ENCODE measurements around the gene SOWAHB.

DNA sequence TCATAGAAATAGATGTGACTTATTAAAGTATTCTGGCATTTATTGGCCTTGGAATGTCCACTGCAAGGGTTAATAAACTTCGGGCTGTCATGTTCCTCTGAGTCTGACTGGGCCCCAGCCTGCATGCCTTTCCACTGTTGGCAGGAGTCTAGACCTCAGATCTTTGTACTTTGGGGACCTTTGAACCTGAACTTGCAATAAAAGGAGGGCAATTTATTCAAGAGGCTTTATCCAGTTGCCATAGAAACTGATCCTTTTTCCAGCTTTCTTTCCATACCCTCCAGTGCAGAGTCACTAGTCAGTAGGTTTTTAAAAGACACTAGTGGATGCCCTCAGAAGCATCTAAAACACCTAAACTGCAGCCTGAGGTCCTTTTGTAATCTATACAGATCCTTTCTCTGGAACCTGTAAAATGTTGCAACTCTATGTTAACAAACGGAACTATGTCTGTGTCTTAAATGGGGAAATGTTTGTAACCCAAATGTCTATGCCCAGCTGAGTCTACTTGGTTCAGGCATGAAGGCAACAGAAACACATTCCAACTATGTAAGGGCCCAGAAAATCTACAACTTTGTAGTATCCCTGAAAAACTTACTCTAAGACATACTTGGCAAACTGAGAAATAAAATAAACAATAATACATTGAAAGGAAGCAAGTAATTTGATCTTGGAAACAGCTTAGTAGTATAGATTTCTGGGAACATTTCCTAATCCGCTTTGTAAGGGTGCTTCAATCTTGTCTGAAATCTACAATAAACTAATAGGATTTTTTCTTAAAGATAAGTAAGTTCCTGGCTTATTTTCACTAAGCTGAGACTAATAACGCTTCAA lies 41.5 kb downstream of the SOWAHB start:
- TF ChIP-seq ZNF266 (tag by site-specific recombination; IDR thresholded peaks at IDR 0.05; ENCODE audit: low read depth) (no peak), ZNF114 (tag by site-specific recombination; IDR thresholded peaks at IDR 0.05) (no peak), BCL11A (tag by site-specific recombination; IDR thresholded peaks at IDR 0.05; ENCODE audit: low read depth) (no peak), ZNF433 (tag by site-specific recombination; IDR thresholded peaks at IDR 0.05; ENCODE audit: low read depth) (no peak), ZNF701 (tag by site-specific recombination; IDR thresholded peaks at IDR 0.05) (no peak), ZNF785 (tag by site-specific recombination; IDR thresholded peaks at IDR 0.05) (no peak), ZNF423 (tag by site-specific recombination; IDR thresholded peaks at IDR 0.05) (no peak), ZNF391 (tag by site-specific recombination; IDR thresholded peaks at IDR 0.05; ENCODE audit: borderline replicate concordance, low read depth) (no peak)
- TF ChIP-seq, protein P1, sequence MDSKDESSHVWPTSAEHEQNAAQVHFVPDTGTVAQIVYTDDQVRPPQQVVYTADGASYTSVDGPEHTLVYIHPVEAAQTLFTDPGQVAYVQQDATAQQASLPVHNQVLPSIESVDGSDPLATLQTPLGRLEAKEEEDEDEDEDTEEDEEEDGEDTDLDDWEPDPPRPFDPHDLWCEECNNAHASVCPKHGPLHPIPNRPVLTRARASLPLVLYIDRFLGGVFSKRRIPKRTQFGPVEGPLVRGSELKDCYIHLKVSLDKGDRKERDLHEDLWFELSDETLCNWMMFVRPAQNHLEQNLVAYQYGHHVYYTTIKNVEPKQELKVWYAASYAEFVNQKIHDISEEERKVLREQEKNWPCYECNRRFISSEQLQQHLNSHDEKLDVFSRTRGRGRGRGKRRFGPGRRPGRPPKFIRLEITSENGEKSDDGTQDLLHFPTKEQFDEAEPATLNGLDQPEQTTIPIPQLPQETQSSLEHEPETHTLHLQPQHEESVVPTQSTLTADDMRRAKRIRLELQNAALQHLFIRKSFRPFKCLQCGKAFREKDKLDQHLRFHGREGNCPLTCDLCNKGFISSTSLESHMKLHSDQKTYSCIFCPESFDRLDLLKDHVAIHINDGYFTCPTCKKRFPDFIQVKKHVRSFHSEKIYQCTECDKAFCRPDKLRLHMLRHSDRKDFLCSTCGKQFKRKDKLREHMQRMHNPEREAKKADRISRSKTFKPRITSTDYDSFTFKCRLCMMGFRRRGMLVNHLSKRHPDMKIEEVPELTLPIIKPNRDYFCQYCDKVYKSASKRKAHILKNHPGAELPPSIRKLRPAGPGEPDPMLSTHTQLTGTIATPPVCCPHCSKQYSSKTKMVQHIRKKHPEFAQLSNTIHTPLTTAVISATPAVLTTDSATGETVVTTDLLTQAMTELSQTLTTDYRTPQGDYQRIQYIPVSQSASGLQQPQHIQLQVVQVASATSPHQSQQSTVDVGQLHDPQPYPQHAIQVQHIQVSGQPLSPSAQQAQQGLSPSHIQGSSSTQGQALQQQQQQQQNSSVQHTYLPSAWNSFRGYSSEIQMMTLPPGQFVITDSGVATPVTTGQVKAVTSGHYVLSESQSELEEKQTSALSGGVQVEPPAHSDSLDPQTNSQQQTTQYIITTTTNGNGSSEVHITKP (tag by site-specific recombination; IDR thresholded peaks at IDR 0.05), result peak; percentile 9; the same call in 1 of the 2 replicates
- TF ChIP-seq, protein P2, sequence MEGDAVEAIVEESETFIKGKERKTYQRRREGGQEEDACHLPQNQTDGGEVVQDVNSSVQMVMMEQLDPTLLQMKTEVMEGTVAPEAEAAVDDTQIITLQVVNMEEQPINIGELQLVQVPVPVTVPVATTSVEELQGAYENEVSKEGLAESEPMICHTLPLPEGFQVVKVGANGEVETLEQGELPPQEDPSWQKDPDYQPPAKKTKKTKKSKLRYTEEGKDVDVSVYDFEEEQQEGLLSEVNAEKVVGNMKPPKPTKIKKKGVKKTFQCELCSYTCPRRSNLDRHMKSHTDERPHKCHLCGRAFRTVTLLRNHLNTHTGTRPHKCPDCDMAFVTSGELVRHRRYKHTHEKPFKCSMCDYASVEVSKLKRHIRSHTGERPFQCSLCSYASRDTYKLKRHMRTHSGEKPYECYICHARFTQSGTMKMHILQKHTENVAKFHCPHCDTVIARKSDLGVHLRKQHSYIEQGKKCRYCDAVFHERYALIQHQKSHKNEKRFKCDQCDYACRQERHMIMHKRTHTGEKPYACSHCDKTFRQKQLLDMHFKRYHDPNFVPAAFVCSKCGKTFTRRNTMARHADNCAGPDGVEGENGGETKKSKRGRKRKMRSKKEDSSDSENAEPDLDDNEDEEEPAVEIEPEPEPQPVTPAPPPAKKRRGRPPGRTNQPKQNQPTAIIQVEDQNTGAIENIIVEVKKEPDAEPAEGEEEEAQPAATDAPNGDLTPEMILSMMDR (tag by site-specific recombination; IDR thresholded peaks at IDR 0.05), result no peak
- TF ChIP-seq, protein P3, sequence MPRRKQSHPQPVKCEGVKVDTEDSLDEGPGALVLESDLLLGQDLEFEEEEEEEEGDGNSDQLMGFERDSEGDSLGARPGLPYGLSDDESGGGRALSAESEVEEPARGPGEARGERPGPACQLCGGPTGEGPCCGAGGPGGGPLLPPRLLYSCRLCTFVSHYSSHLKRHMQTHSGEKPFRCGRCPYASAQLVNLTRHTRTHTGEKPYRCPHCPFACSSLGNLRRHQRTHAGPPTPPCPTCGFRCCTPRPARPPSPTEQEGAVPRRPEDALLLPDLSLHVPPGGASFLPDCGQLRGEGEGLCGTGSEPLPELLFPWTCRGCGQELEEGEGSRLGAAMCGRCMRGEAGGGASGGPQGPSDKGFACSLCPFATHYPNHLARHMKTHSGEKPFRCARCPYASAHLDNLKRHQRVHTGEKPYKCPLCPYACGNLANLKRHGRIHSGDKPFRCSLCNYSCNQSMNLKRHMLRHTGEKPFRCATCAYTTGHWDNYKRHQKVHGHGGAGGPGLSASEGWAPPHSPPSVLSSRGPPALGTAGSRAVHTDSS (tag by site-specific recombination; IDR thresholded peaks at IDR 0.05), result no peak

Measured in HEK293 (cell line).